ENCODE data around the gene PPP1R16B.

- no peak for TF ChIP-seq ZNF274 (IDR thresholded peaks at IDR 0.05; ENCODE audit: low read depth, low read length)
- no peak for TF ChIP-seq YY1 (IDR thresholded peaks at IDR 0.05; ENCODE audit: insufficient read depth, insufficient read length)
- TF ChIP-seq SUZ12 (IDR thresholded peaks at IDR 0.05; ENCODE audit: extremely low read depth, insufficient read depth, insufficient read length) = no peak
These were observed 83.6 kb downstream of the PPP1R16B start for GRCh38 chr20:38889050-38889449.

All from NT2/D1 (cell line).